Lower lobe of right lung (tissue), 2 donors: Measurements from ENCODE around the gene AKAP10. TPM values are rescaled to one million over a fixed set of nuclear protein-coding genes. Genes with fewer than 3 reads are reported as not detected.
A peak's percentile ranks its signal among the peaks of the same experiment; 100 is the strongest.

Experiments
- ATAC-seq, 2 donors: fragments of 200-7000 bp; cut with Tn5 transposase; one replicate each; pipeline ENCODE4 v1.9.1; 2020 to 2022; ENCODE audit warnings: mild to moderate bottlenecking in 2 of 2, moderate library complexity in 2 of 2
- DNase-seq: peaks from one replicate; pipeline ENCODE4 v3.0.0-alpha.2; 2020
- H3K27ac ChIP-seq: fragments of 200-600 bp; one replicate; pipeline ENCODE4 v1.8.0; 2022
- H3K27me3 ChIP-seq: fragments of 200-600 bp; one replicate; pipeline ENCODE4 v1.8.0; 2022; ENCODE audit warnings: low read depth
- H3K36me3 ChIP-seq: fragments of 200-600 bp; one replicate; pipeline ENCODE4 v1.8.0; 2022; ENCODE audit warnings: mild to moderate bottlenecking
- H3K4me1 ChIP-seq: fragments of 200-600 bp; one replicate; pipeline ENCODE4 v1.8.0; 2022
- H3K4me3 ChIP-seq: fragments of 200-600 bp; one replicate; pipeline ENCODE4 v1.8.0; 2022; ENCODE audit warnings: mild to moderate bottlenecking
- H3K9me3 ChIP-seq: fragments of 200-600 bp; one replicate; pipeline ENCODE4 v1.8.0; 2022
- CTCF ChIP-seq: fragments of 200-600 bp; IDR thresholded peaks from one replicate; pipeline ENCODE4 v1.8.0; 2022; ENCODE audit warnings: antibody characterized with exemption, mild to moderate bottlenecking
- intact Hi-C: fragments of 100-400 bp; cut with DNase I; formaldehyde crosslinking; loops from one replicate; pipeline ENCODE4 v1.11.0; 2022
- total RNA-seq: library from RNA; stranded (reverse); fragmentation: NEBNext Ultra II Directional; extraction: Animal tissue kit (Norgen Biotek cat#: 25700); gene quantifications from one replicate; pipeline ENCODE4 v1.2.1, GENCODE V29; 2021
- donor health status: DM: no; HTN: yes; CAD: no; lungs with severe emphysema.

Gene AKAP10
- total RNA-seq, 1 donor from 2014 or later, result 38.1 TPM

DNA sequence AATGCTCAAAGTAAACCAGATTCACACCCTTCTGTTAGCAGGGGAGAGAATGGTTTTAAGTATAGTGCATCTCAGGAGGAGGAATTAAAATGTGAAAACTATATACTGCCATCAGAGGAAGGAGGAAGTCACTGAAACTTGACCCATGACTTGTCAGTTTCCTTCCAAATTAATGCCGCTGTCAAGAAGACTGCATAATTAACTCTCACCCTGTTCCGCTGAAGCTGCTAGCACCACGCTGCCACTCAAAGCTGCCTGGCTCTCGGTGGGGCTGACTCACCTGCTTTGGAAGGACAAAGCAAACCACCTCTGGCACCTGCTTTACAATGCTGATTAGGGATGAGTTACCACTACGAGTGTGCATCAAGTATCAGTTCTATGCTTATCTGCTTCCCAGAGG is 72.1 kb downstream of the AKAP10 start:
- intact Hi-C loops, result no loop called here
- DNase-seq (no peak), ATAC-seq (no peak)
- no peak overlapping the region for H3K27ac ChIP-seq
- H3K9me3 ChIP-seq, result no peaks in the 10 kb centered on the region
- no peaks in the 10 kb centered on the region for H3K27me3 ChIP-seq
- H3K4me1 ChIP-seq, result peaks cover 17% of the 10 kb centered on the region
- no peak overlapping the region for H3K4me3 ChIP-seq
- peaks cover 93% of the 10 kb centered on the region for H3K36me3 ChIP-seq
- TF ChIP-seq CTCF, result no peak

- H3K27ac ChIP-seq, result no peak overlapping the region
- peaks cover 18% of the 10 kb centered on the region for H3K4me1 ChIP-seq
- H3K9me3 ChIP-seq, result no peaks in the 10 kb centered on the region
- peak; percentile 41 to 69 for ATAC-seq
- intact Hi-C loops, result no loop called here
- no peaks in the 10 kb centered on the region for H3K27me3 ChIP-seq
- no peak overlapping the region for H3K4me3 ChIP-seq
- no peak for TF ChIP-seq CTCF
- DNase-seq, result peak; percentile 76
- H3K36me3 ChIP-seq, result peaks cover 92% of the 10 kb centered on the region
These were observed 72.7 kb downstream of the AKAP10 start for GRCh38 chr17:19904924-19905323.

DNA sequence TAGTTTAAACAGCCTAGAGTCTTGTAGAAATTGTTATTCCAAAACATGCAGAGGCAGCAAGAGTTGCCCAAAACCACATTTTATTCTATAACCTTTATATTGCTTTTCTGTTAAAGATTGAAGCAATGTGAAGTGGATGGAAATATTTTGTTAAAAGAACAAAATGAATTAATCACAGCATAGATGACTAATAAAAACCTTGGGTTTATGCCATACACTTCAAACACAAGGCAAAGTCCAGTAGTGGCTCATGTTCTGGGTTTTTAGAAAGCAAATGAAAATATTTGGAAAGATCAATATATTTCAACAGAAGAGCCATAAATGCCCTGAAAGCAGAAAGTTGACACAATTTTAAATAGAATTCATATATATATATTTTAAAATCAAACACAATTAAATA is 73.2 kb downstream of the AKAP10 start:
- no peak overlapping the region for H3K27ac ChIP-seq

DNA sequence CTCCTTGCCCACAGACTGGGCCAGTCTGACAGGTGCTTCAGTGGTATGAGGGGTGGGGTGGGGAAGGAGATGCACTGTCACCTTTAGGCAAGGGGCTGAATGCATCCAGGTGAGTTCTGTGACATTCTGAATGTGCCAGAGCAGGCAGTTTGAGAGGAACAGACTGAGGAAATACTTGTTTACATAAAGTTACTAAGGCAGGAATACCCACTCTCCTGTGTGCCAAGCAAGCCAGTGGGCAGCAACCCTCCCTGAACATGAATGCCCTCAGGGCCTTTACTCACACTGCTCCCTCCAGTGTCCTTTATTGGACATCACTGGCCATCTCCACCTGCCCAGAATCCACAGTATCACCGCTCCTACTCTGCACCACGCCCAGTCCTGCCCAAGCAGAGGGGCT is 76.8 kb downstream of the AKAP10 start:
- TF ChIP-seq CTCF, result no peak
- Histone ChIP-seq H3K36me3 (peaks cover 51% of the 10 kb centered on the region), H3K27me3 (no peaks in the 10 kb centered on the region), H3K9me3 (no peaks in the 10 kb centered on the region), H3K4me3 (no peak overlapping the region), H3K4me1 (peaks cover 28% of the 10 kb centered on the region), H3K27ac (no peak overlapping the region)
- ATAC-seq (peak; percentile 45 to 46), DNase-seq (no peak)
- intact Hi-C loops, result no loop called here

More for the DNA sequence above, 73.2 kb downstream of the AKAP10 start:
- no peak for TF ChIP-seq CTCF
- Histone ChIP-seq H3K27me3 (no peaks in the 10 kb centered on the region), H3K4me3 (no peak overlapping the region), H3K9me3 (no peaks in the 10 kb centered on the region), H3K36me3 (peaks cover 87% of the 10 kb centered on the region), H3K4me1 (peaks cover 18% of the 10 kb centered on the region)
- no peak for DNase-seq
- ATAC-seq, result no peak
- intact Hi-C loops, result no loop called here

GRCh38 chr17:19897903-19898302 is 79.7 kb downstream of the AKAP10 start:
- no peak for DNase-seq
- TF ChIP-seq CTCF, result no peak
- Histone ChIP-seq H3K9me3 (no peaks in the 10 kb centered on the region), H3K4me1 (peaks cover 19% of the 10 kb centered on the region), H3K27me3 (no peaks in the 10 kb centered on the region), H3K27ac (no peak overlapping the region), H3K4me3 (no peak overlapping the region), H3K36me3 (peaks cover 24% of the 10 kb centered on the region)
- no peak for ATAC-seq
- intact Hi-C loops, result no loop called here
